HG03139 (cell line): ENCODE data around the gene HEATR9.
"Not testable (repeated sequence)": the region's sequence is repeated elsewhere in the genome, so short reads cannot be mapped to it uniquely, and the experiment has no call there.

Experiments used
- ATAC-seq: cut with Tn5 transposase; IDR thresholded peaks from one replicate; pipeline ENCODE4 v1.9.1; 2021; ENCODE audit not compliant: unreplicated experiment

HEATR9 gene, protein sequence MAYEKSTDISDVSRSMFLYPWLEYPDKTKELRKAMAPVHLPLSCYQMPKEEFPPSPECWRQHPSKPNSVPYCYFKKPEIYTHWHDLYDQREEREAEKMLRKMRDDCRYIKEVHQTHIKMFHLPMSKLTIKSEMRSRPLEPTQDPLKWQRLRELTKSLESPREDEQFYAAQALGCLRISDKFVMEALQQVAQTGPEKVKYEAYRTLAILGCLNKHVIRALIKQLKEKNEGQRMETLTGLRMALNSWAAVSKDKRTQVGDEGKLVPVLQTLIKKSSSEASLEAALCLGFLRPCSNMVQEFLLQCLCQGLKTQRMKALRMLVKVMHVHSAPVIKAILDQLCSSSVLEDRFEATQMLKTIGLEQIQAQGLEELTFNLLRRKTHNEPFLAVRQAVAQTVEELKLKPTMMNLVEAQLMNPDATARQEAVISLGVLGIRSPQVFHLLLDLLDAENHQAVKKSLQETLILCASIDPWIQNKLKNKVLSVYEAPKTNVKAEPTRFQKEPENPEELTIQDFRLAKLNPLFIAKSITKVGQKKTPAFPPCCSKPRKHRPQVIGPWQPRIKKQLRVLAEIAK

GRCh38 chr17:35868737-35869136, at the start of gene HEATR9:
Gene HEATR9 (minus strand): TSS chr17:35868891. CDS start chr17:35868742, 149 bp downstream.
- ATAC-seq: no peak

- ATAC-seq: no peak
Observed at GRCh38 chr17:35917519-35918213, 49.0 kb upstream of the HEATR9 start.

DNA sequence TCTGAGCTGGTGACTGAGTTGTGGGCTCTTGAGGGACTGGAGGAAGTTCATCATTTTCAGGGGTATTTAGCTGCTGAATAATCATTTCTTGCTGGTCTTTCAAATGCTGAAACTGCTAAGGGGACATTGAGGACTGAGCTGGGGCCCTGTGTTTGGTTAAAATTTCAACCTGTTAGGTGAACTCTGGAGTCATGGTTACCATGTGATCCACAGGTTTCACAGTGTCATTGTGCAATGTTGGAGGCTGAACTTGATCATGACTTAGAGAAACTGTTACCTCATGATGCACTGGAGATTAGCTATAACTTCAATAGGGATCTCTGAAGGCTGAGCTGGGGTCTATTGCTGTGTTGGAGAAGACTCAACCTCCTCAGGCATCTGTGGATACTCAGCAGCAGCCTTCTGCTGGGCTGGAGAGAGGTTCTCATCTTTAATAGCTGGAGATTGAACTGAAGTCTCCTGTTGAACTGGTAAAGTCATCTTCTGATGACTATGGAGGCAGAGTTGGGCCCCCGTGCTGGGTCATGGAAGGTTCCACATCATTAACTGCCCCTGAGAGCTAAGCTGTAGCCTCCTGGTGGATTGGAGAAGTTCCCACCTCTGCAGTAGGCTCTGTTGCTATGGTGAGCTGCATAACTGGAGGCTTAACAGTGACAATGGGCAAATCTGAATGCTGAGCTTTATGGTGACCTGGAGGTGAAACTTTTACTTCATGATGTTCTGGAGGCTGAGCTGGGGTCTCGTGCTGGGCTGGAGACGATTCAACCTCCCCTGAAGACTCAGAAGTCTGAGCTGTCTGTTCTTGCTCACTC, 46.7 kb upstream of the HEATR9 start:
- ATAC-seq: no peak

GRCh38 chr17:35914354-35914753, 45.7 kb upstream of the HEATR9 start:
- ATAC-seq: no peak

DNA sequence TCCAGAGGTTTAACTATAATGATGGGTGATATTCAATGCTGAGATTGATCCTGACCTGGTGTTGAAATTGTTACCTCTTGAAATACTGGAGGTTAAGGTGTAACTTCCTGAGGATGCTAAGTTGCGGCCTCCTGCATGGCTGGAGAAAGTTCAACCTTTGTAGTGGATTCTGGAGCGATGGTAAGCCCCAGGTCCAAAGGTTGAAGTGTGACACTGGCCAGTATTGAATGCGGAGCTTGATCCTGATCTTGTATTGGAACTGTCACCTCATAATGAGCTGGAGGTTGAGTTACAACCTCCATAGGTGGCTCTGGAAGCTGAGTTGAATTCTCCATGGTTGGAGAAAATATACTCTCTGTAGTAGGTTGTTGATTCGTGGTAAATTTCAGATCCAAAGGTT, 44.9 kb upstream of the HEATR9 start:
- ATAC-seq: no peak

- ATAC-seq: no peak
Observed at GRCh38 chr17:35912942-35913341, 44.3 kb upstream of the HEATR9 start.

GRCh38 chr17:35912339-35912912, 43.7 kb upstream of the HEATR9 start:
- ATAC-seq: no peak

- no peak for ATAC-seq
Observed at GRCh38 chr17:35909408-35909807, 40.7 kb upstream of the HEATR9 start.

DNA sequence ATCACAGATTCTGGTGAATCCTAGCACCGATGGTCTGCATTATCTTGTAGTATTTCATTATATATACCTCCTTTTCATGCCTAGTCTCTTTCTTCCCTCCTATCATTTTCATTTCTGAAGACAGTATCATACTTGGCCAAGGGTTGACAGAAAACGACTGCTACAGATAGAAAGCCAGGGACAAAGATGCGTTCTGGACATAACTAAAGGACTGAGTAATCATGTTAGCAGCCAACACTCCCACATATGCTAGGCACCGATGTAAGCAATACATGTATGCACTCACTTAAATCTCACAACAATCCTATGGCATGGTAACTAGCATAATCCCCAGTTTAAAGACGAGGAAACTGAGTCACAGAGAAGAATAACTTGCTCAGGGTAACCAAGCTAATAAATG, 39.0 kb upstream of the HEATR9 start:
- ATAC-seq: no peak

- ATAC-seq: no peak
Observed at GRCh38 chr17:35906926-35907637, 38.4 kb upstream of the HEATR9 start.

DNA sequence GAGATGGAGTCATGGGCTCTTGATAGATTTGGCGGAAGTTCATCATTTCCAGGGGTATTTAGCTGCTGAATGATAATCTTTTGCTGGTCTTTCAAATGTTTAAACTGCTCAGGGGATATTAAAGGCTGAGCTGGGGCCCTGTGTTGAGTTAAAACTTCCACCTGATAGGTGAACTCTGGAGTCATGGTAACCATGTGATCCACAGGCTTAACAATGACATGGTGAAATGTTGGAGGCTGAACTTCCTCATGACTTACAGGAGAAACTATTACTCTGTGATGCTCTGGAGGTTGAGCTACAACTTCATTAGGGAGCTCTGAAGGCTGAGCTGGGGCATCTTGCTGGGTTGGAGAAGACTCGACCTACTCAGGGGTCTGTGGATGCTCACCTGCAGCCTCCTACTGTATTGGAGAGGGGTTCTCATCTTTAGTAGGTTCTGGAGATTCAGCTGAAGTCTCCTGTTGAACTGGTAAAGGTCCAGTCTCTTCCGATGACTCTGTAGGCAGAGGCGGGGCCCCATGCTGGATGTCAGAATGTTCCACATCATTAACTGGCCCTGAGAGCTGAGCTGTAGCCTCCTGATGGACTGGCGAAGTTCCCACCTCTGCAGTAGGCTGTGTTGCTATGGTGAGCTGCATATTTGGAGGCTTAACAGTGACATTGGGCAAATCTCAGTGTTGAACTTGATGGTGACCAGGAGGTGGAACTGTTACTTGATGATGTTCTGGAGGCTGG, 37.7 kb upstream of the HEATR9 start:
- no peak for ATAC-seq

DNA sequence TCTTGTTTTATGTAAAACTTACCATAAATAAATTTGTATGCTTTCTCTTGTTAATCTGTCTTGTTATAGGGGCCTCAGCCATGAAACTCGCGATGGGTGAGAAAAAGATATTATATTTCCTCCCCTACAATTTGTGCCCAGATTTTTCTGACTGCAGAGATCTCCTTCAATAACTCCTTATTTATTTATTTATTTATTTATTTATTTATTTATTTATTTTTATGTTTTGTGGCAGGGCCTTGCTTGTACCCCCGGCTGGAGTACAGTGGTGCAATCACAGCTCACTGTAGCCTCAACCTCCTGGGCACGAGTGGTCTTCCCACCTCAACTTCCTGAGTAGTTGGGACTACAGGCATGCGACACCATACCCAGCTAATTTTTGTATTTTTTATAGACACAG, 34.8 kb upstream of the HEATR9 start:
- no peak for ATAC-seq

- ATAC-seq: no peak
Observed at GRCh38 chr17:35901631-35902175, 33.0 kb upstream of the HEATR9 start.

DNA sequence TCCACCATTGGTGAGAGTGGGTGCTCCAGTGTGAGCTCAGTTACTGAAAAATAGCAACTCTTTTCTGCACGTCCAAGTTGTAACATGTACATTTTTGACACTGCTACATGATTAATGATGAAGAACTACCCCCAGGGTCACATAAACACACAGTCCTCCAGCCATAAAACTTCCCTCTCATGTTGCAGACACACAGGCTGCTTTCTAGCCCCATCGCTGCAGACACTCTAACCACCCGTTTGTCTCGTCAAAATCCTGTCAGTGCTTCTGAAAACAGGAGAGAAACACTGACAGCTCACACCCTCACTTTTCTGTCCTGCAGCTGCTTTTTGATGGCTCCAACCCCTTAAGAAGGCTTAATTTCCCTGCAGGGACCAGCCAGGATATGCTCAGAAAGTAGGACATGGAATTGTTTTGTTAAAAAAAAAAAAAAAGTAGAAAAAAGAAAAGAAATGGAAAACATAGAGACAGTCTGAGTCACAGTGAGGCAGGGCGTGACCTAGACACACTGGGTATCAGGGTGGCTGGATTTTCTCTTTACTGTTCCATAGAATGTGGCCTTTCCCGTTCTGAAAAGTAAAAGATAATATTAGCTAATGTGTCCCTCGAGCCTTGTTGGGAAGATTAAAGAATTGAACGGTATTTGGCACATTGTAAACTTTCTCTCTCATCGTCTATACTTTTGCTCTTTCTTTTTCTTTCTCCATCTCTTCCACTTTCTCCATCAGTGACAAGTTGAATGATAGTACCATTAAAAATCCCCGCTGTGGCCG, 32.2 kb upstream of the HEATR9 start:
- no peak for ATAC-seq

- no peak for ATAC-seq
Observed at GRCh38 chr17:35900280-35900679, 31.6 kb upstream of the HEATR9 start.

GRCh38 chr17:35898283-35899070, 29.8 kb upstream of the HEATR9 start:
- no peak for ATAC-seq

DNA sequence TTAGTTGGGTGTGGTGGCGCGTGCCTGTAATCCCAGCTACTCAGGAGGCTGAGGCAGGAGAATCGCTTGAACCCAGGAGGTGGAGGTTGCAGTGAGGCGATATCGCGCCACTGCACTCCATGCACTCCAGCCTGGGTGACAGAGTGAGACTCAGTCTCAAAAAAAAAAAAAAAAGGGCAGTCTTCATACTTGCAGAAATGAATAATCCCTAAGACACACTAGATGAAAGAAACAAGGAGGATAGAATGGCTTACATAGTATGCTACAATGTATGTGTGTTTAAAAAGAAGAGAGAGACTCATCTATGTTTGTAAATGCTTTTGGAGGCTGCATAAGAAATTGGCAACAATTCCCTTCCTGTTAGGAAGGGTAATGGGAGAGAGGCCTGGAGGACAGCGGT, 29.1 kb upstream of the HEATR9 start:
- ATAC-seq: not testable (repeated sequence)
